GM19455 (cell line): ENCODE data around the gene LDHAL6B.

Source experiments
- ATAC-seq: cut with Tn5 transposase; IDR thresholded peaks from one replicate; pipeline ENCODE4 v1.9.1; 2021; ENCODE audit not compliant: unreplicated experiment

Gene LDHAL6B

DNA sequence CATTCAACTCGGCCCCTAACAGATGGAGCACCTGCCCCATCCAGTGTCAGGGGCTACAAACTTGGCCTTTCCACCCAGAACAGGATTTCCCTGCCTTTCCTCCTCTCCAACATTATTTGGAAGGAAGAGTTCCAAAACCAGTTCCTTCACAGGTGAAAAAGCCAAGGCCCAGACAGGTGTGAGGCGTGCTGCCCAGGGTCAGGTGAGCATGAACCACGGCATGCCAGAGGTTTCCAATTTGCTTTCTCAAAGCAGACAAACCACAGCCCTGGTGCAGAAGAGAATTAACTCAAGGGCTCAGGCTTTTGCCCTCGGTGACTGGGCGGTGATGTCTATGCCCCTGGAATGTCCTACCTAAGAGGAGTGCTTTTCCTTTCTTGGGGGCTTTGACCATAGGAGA, 43.2 kb downstream of the LDHAL6B start:
- no peak for ATAC-seq

DNA sequence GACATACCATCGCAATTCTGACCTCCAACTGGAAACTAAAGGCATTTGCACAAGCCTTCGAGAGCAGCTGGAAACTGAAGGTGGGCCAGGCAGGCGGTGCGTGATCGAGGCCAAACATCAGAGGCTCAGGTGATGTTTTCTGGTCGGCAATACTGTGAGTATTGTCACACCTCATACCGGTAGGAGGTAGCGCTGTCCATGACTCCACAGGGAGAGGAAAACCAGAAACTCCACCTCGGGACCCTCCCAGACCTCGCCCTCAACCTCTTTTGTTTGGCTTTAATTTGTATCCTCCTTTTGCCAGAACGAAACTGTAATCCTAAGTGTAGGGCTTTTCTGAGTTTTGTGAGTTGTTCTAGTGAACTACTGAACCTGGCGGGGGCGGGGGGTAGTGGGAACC, 43.6 kb downstream of the LDHAL6B start:
- ATAC-seq: no peak

- ATAC-seq: no peak
These were observed 44.6 kb downstream of the LDHAL6B start for GRCh38 chr15:59251001-59251845.

- no peak for ATAC-seq
These were observed 45.5 kb downstream of the LDHAL6B start for GRCh38 chr15:59252137-59252536.

GRCh38 chr15:59255680-59256336, 49.2 kb downstream of the LDHAL6B start:
- no peak for ATAC-seq

- no peak for ATAC-seq
These were observed 49.8 kb downstream of the LDHAL6B start for GRCh38 chr15:59256482-59256881.

DNA sequence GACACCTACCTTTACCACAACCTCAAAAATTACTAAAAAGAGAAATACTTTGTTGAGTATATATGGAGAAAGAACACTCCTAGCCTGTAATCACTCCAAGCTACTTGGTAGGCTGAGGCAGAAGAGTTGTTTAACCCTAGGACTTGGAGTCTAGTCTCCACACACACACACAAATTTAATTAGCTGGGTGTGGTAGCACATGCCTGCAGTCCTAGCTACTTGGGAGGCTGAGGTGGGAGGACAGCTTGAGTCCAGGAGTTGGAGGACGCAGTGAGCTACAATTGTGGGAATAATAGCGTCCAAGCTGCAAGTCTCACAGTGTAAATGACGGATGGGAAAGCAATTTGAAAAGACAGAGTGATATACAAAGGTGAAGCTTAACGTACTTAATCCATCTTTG, 50.5 kb downstream of the LDHAL6B start:
- no peak for ATAC-seq
